Liver (tissue), 9 donors: Measurements from ENCODE around the gene CHD9NB. TPM values are rescaled to one million over a fixed set of nuclear protein-coding genes. Genes with fewer than 3 reads are reported as not detected.

Experiments used
- DNase-seq: peaks from one replicate; pipeline ENCODE4 v3.0.0-alpha.2; 2017; ENCODE audit warnings: low spot score
- H3K27ac ChIP-seq, 2 donors: one replicate each; pipeline ENCODE4 v1.7.0; 2013; ENCODE audit warnings: inconsistent platforms in 2 of 2, low read length in 2 of 2, control low read depth in 1 of 2, low read depth in 1 of 2, mild to moderate bottlenecking in 1 of 2
- H3K27me3 ChIP-seq, 4 donors: one replicate each; pipeline versions ENCODE4 v1.6.1 to v1.7.0; 2013; ENCODE audit warnings: low read length in 3 of 4, inconsistent platforms in 1 of 4, mild to moderate bottlenecking in 1 of 4, moderate library complexity in 1 of 4; ENCODE audit not compliant: control insufficient read depth in 4 of 4, insufficient read depth in 4 of 4
- H3K36me3 ChIP-seq, 4 donors: one replicate each; pipeline versions ENCODE4 v1.6.1 to v1.7.0; 2013; ENCODE audit warnings: low read length in 3 of 4, mild to moderate bottlenecking in 3 of 4, low read depth in 1 of 4, moderate library complexity in 1 of 4; ENCODE audit not compliant: control insufficient read depth in 4 of 4, insufficient read depth in 3 of 4
- H3K4me1 ChIP-seq, 4 donors: one replicate each; pipeline versions ENCODE4 v1.6.1 to v1.7.0; 2013; ENCODE audit warnings: low read length in 3 of 4, mild to moderate bottlenecking in 3 of 4, moderate library complexity in 1 of 4; ENCODE audit not compliant: control insufficient read depth in 4 of 4, insufficient read depth in 4 of 4
- H3K4me3 ChIP-seq, 3 donors: one replicate each; pipeline versions ENCODE4 v1.6.1 to v1.7.0; 2013; ENCODE audit warnings: low read length in 3 of 3, control low read depth in 1 of 3, low read depth in 1 of 3, mild to moderate bottlenecking in 1 of 3
- H3K9ac ChIP-seq, 2 donors: one replicate each; pipeline ENCODE4 v1.7.0; 2013; ENCODE audit warnings: low read length in 2 of 2, mild to moderate bottlenecking in 2 of 2, moderate library complexity in 2 of 2, control low read depth in 1 of 2, low read depth in 1 of 2
- H3K9me3 ChIP-seq, 4 donors: one replicate each; pipeline versions ENCODE4 v1.6.1 to v1.7.0; 2013; ENCODE audit warnings: low read length in 3 of 4; ENCODE audit not compliant: control insufficient read depth in 4 of 4
- ATF3 ChIP-seq: IDR thresholded peaks from 2 replicates; pipeline ENCODE4 v1.6.1; 2016; ENCODE audit warnings: antibody characterized with exemption
- CTCF ChIP-seq: fragments of 150-350 bp; IDR thresholded peaks from 2 replicates; pipeline ENCODE4 v1.5.1; 2017; ENCODE audit warnings: improper control_type of control experiment, low read depth, low read length; ENCODE audit not compliant: missing input control
- EGR1 ChIP-seq, 2 donors: IDR thresholded peaks; 2 replicates each; pipeline ENCODE4 v1.6.1; 2016 to 2018; ENCODE audit warnings: antibody characterized with exemption in 2 of 2, low read depth in 2 of 2
- FOXA1 ChIP-seq: IDR thresholded peaks from 2 replicates; pipeline ENCODE4 v1.6.1; 2016; ENCODE audit warnings: antibody characterized with exemption
- FOXA2 ChIP-seq: IDR thresholded peaks from 2 replicates; pipeline ENCODE4 v1.6.1; 2016; ENCODE audit warnings: antibody characterized with exemption
- GABPA ChIP-seq, 2 donors: IDR thresholded peaks in 1 of 2; conservative IDR thresholded peaks in 1 of 2; 2 replicates each; pipeline ENCODE4 v1.6.1; 2016; ENCODE audit warnings: antibody characterized with exemption in 2 of 2, mild to moderate bottlenecking in 1 of 2, moderate library complexity in 1 of 2
- HNF4A ChIP-seq, 2 donors: conservative IDR thresholded peaks; 2 replicates each; pipeline ENCODE4 v1.6.1; 2016; ENCODE audit warnings: antibody characterized with exemption in 2 of 2, mild to moderate bottlenecking in 2 of 2
- HNF4G ChIP-seq: IDR thresholded peaks from 2 replicates; pipeline ENCODE4 v1.6.1; 2016; ENCODE audit warnings: antibody characterized with exemption
- JUND ChIP-seq, 2 donors: IDR thresholded peaks; 2 replicates each; pipeline ENCODE4 v1.6.1; 2016; ENCODE audit warnings: antibody characterized with exemption in 2 of 2
- MAX ChIP-seq: IDR thresholded peaks from 2 replicates; pipeline ENCODE4 v1.6.1; 2016; ENCODE audit warnings: antibody characterized with exemption
- NR2F2 ChIP-seq: IDR thresholded peaks from 2 replicates; pipeline ENCODE4 v1.6.1; 2016; ENCODE audit warnings: antibody characterized with exemption
- RAD21 ChIP-seq, 2 donors: IDR thresholded peaks; 2 replicates each; pipeline ENCODE4 v1.6.1; 2016; ENCODE audit warnings: antibody characterized with exemption in 2 of 2, mild to moderate bottlenecking in 2 of 2
- REST ChIP-seq: IDR thresholded peaks from 2 replicates; pipeline ENCODE4 v1.6.1; 2016; ENCODE audit warnings: antibody characterized with exemption, mild to moderate bottlenecking
- RXRA ChIP-seq, 2 donors: IDR thresholded peaks; 2 replicates each; pipeline ENCODE4 v1.6.1; 2017 to 2018; ENCODE audit warnings: antibody characterized with exemption in 2 of 2, mild to moderate bottlenecking in 1 of 2
- SP1 ChIP-seq: IDR thresholded peaks from 2 replicates; pipeline ENCODE4 v1.6.1; 2018; ENCODE audit warnings: antibody characterized with exemption, mild to moderate bottlenecking
- TAF1 ChIP-seq: conservative IDR thresholded peaks from 2 replicates; pipeline ENCODE4 v1.6.1; 2016; ENCODE audit warnings: antibody characterized with exemption, mild to moderate bottlenecking
- YY1 ChIP-seq: IDR thresholded peaks from 2 replicates; pipeline ENCODE4 v1.6.1; 2016; ENCODE audit warnings: antibody characterized with exemption, mild to moderate bottlenecking
- ZBTB33 ChIP-seq: IDR thresholded peaks from 2 replicates; pipeline ENCODE4 v1.6.1; 2016; ENCODE audit warnings: antibody characterized with exemption
- WGBS: extraction: QIAGEN DNeasy Blood & Tissue Kit; methylation state at CpG from one replicate; pipeline ENCODE4 v1.1.7; 2013; 5-methylcytosine and 5-hydroxymethylcytosine counted together
- polyA plus RNA-seq, 2 donors: library from polyadenylated mRNA; stranded (reverse) in 1 of 2; unstranded in 1 of 2; fragments of 200-250 nt in 1 of 2; fragments of >200 nt in 1 of 2; fragmentation: Nextera tagmentation in 1 of 2; extraction: Ambion mirVana in 1 of 2; gene quantifications; one replicate each; pipeline versions ENCODE4 v1.2.1 to v1.2.3, GENCODE V29; 2013 to 2015
- total RNA-seq, 2 donors: library from RNA; depleted of rRNA; stranded (reverse); fragments of >200 nt; gene quantifications; one replicate each; pipeline ENCODE4 v1.2.3, GENCODE V29; 2014
- donor health status: healthy.
- donor health status: healthy.
- donor health status: healthy.
- donor health status: healthy.
- donor health status: healthy.

CHD9NB gene
- total and polyA plus RNA-seq, 4 donors = 0.05 to 0.42 (median 0.18) TPM; not detected in 1

- Histone ChIP-seq H3K27me3 (no peaks in the 10 kb centered on the region), H3K9me3 (no peaks in the 10 kb centered on the region), H3K9ac (no peak overlapping the region), H3K27ac (no peak overlapping the region), H3K4me1 (peaks cover 21 to 61% (median 50%) of the 10 kb centered on the region in 4 donors), H3K36me3 (no peaks in the 10 kb centered on the region), H3K4me3 (no peak overlapping the region)
- WGBS = 82% methylated on average over 3 of the region's 3 CpGs
- TF ChIP-seq FOXA1 = no peak
- no peak for TF ChIP-seq HNF4G
- TF ChIP-seq JUND (IDR thresholded peaks at IDR 0.05) = no peak
- no peak for TF ChIP-seq SP1
- no peak for TF ChIP-seq EGR1 (IDR thresholded peaks at IDR 0.05; ENCODE audit: low read depth in 2 of 2)
- TF ChIP-seq YY1 = no peak
- TF ChIP-seq TAF1 = no peak
- TF ChIP-seq NR2F2 = no peak
- no peak for TF ChIP-seq REST
- TF ChIP-seq CTCF = no peak
- no peak for TF ChIP-seq HNF4A (conservative IDR thresholded peaks at IDR 0.05)
- TF ChIP-seq MAX = no peak
- no peak for TF ChIP-seq RAD21 (IDR thresholded peaks at IDR 0.05)
- TF ChIP-seq RXRA (IDR thresholded peaks at IDR 0.05) = no peak
- TF ChIP-seq FOXA2 = no peak
- TF ChIP-seq GABPA (IDR thresholded peaks at IDR 0.05 in 1 of 2, conservative IDR thresholded peaks at IDR 0.05 in 1 of 2) = no peak
- no peak for TF ChIP-seq ZBTB33
- TF ChIP-seq ATF3 = no peak
- DNase-seq = no peak
These were observed 34.4 kb upstream of the CHD9NB start for GRCh38 chr16:53087101-53087500.
